Germinal center (tissue), 1 donor: ENCODE results near the gene CCDC188.

Experiments
- DNase-seq: peaks from one replicate; pipeline ENCODE4 v3.0.0; 2012; ENCODE audit warnings: mixed read lengths, low spot score

Gene CCDC188

GRCh38 chr22:20116951-20117632 lies 33.8 kb downstream of the CCDC188 start, which contains the start of gene TRMT2A:
Gene TRMT2A, minus strand, starts transcription at chr22:20117226. Its CDS starts 320 bp downstream, at chr22:20116906.
- peak; percentile 96 for DNase-seq

GRCh38 chr22:20116376-20116950 lies 34.4 kb downstream of the CCDC188 start:
- DNase-seq: no peak

GRCh38 chr22:20115691-20116375 lies 35.0 kb downstream of the CCDC188 start, which contains the start of gene RANBP1:
Gene RANBP1, plus strand, starts transcription at chr22:20116104. Its CDS starts 81 bp downstream, at chr22:20116185.
- DNase-seq: no peak

DNA sequence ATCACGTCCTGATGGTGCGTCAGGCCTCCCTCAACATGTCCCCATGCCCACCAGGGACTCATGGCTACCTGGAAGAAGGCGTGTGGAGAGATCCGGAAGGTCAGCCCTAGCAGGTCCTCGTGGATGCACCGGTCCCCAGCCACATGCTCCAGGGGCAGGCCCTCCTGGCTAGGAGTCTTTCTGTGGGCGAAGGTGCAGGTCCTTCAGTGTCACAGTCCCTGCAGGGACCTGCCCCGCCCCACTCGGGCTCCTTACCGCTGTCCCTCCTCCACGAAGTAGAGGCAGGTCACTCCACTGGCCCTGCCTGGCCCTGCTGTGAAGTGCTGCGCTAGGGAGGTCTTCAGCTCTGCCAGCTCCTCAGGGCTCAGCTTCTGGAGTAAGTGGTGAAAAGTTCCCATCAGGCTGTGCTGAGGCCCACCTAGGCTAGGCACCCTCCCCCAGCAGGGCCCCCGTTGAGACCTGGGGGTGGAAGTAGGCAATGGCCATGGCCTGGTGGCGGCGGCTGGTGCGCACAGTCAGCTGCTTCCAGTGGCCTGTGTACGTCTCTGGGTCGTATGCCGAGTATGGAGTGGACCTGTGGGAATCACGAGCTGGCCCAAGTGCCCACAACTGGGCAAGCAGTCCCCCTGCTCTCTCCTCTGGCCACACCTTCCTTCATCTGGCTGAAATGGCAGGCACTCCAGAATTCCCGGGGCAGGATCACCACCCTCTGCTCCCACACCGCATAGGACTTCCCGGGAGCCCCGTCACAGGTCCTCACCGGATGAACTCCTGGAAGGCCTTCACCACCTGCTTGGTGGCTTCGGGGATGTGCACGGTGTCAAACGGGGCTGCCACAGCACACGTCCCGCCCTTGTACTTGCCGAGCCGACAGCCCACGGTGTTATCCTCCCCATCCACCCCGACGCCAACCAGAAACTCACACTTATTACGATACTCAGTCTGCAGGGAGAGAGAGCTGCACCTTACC lies 36.1 kb downstream of the CCDC188 start:
- DNase-seq: no peak

GRCh38 chr22:20113551-20114310 lies 37.1 kb downstream of the CCDC188 start:
- no peak for DNase-seq

- DNase-seq: no peak
Measured at GRCh38 chr22:20112623-20113511, 38.0 kb downstream of the CCDC188 start.

GRCh38 chr22:20111689-20112622 lies 38.9 kb downstream of the CCDC188 start:
- no peak for DNase-seq

DNA sequence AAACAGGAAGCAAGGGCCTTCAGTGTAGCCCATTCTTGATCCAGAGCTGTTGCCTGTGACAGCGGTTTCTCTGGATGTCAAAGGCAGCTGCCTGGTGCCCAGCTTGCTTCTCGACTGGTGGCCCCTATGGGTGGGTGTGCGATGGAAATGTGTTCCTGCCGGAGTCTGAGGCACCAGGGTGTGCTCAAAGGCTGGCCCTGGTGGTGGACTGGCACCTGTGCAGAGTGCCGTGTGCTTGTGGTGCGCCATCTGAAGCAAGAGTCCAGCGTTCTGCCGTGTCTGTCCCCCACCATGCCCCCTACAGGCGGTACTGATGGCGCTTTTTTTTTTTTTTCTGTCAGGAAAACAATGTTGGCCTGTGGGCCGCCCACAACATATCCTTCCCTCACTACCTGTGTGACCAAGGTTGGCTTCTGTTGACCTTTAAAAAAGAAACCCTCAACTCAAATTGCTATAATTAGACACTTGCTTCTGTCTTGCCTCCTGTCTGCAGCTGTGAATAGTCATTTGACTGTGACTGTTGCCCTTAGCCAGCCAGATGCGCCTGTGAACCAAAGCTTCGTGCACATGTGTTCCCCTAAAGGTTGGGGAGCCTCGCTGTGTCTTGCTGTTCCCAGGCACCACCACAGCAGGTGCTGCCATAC lies 39.7 kb downstream of the CCDC188 start:
- DNase-seq: peak; percentile 62

- DNase-seq: no peak
Measured at GRCh38 chr22:20110359-20110985, 40.4 kb downstream of the CCDC188 start.

DNA sequence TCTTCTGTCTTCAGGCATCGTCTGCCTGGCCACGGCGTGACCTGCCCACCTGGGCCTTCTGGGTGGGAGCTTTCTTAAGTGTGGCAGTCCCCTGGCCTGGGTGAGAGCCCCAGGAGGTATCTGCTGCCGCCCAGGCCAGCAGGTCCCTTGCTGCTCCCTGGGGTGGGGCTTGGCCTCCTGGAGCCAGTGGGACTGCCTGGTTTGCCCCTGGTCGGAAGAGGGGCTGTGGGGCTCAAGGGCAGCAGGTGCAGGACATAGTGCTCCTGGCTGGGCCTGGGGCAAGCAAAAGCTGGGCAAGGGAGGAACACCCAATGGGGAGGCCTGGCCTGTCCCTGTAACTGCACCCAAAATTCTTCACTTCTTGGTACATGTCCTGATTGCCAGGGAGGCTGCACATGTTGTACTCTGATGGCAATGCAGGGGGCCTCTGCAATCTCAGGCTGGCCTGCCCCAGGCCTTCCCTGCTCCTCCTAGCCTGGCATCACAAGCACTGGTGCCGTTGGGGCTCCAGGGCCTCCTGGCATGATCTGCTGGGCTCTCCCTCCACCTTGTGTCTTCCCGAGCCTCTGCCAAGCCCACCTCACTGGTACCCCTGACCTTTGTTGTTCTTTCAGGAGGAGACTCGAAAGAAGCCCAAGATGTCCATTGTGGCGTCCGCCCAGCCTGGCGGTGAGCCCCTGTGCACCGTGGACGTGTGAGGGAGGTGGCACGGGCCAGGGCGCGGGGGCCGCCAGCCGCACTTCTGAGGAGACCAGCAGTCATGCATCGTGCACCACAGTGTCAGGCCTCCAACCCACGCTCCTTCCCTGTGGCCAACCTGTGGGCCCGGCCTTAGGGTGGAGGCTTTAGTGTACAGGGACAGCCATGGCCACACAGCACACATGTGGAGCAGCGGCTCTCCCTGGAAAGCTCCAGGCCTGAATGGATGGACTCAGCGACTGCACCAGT lies 41.2 kb downstream of the CCDC188 start:
- no peak for DNase-seq

- DNase-seq: no peak
Measured at GRCh38 chr22:20108757-20109230, 42.1 kb downstream of the CCDC188 start.

DNA sequence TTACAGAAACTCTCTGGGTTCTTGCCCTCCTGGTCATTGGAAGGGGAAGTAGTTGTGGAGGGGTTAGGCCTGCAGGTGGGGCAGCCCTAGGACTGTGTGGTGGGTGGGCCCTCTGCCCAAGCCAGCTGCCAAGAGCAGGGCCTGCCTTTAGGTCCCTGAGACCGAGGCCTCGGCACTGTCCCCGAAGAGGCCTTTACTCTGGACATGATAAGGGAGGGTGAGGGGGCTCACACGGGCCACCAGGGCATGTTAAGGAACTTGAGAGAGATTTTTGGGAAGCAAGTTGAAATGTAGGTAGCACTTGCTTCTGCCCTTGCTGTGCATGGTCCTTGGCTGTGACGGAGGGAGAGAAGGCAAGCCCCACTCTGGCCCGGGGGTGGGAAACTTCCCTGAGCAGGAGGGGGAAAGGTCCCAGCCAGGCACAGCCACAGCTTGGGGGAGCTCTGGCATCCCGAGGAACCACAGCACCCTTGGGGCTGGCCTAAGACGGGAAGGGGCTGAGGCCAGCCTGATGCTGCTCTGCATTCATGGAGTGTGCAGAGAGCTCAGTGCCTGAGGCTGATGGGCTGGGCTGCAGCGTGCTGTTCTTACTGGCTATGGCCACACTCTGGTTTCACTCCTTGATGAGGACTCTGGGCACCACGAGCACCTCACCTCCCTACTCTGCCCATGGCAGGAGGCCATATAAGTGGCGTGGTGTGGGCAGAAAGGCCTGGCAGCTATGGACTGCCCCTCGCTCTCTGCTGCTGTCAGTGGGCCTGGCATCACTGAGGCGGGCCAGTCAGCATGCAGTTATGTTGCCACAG lies 42.7 kb downstream of the CCDC188 start:
- DNase-seq: no peak

GRCh38 chr22:20107471-20107901 lies 43.4 kb downstream of the CCDC188 start:
- DNase-seq: no peak

GRCh38 chr22:20106849-20107237 lies 44.0 kb downstream of the CCDC188 start:
- DNase-seq: no peak

GRCh38 chr22:20106205-20106848 lies 44.5 kb downstream of the CCDC188 start:
- DNase-seq: no peak
